Neural crest cell (in vitro differentiated cells): Measurements from ENCODE around the gene NOL11. TPM values are rescaled to one million over a fixed set of nuclear protein-coding genes. Genes with fewer than 3 reads are reported as not detected.
A peak's percentile ranks its signal among the peaks of the same experiment; 100 is the strongest.

ENCODE experiments used
- DNase-seq: peaks from one replicate; pipeline ENCODE4 v3.0.0; 2021; ENCODE audit warnings: low read depth, mixed read lengths, low spot score
- H3K27ac Mint-ChIP-seq: one replicate; pipeline ENCODE4 v1.8.0; 2021; ENCODE audit warnings: mild to moderate bottlenecking, mixed read lengths; ENCODE audit not compliant: unreplicated experiment
- H3K27me3 Mint-ChIP-seq: 2 replicates; pipeline ENCODE4 v1.8.0; 2021; ENCODE audit warnings: low read depth, mild to moderate bottlenecking, mixed read lengths
- H3K36me3 Mint-ChIP-seq: 2 replicates; pipeline ENCODE4 v1.8.0; 2021; ENCODE audit warnings: low read depth, mild to moderate bottlenecking, mixed read lengths
- H3K4me1 Mint-ChIP-seq: 2 replicates; pipeline ENCODE4 v1.8.0; 2021; ENCODE audit warnings: mixed read lengths
- H3K4me3 Mint-ChIP-seq: one replicate; pipeline ENCODE4 v1.8.0; 2021; ENCODE audit warnings: mild to moderate bottlenecking, mixed read lengths
- H3K9me3 Mint-ChIP-seq: 2 replicates; pipeline ENCODE4 v1.8.0; 2021; ENCODE audit warnings: mixed read lengths
- CTCF ChIP-seq: fragments of 200-600 bp; sonication (generic); conservative IDR thresholded peaks from 2 replicates; pipeline ENCODE4 v1.5.0; 2021; ENCODE audit warnings: antibody characterized with exemption, mild to moderate bottlenecking
- total RNA-seq: library from RNA; stranded (reverse); gene quantifications from 2 replicates; pipeline ENCODE4 v1.2.1, GENCODE V29; 2021

NOL11 gene
- total RNA-seq, 1 donor from 2014 or later, result 88.7 TPM

GRCh38 chr17:67685351-67685750, 32.4 kb upstream of the NOL11 start:
- no peak for TF ChIP-seq CTCF
- Mint-ChIP-seq H3K9me3 (no peaks in the 10 kb centered on the region), H3K4me1 (peaks cover 11% of the 10 kb centered on the region), H3K4me3 (no peak overlapping the region), H3K27ac (no peak overlapping the region), H3K36me3 (no peaks in the 10 kb centered on the region), H3K27me3 (no peaks in the 10 kb centered on the region)
- DNase-seq, result no peak

GRCh38 chr17:67686241-67686640, 31.5 kb upstream of the NOL11 start:
- TF ChIP-seq CTCF, result no peak
- no peak for DNase-seq
- Mint-ChIP-seq H3K4me3 (no peak overlapping the region), H3K27me3 (no peaks in the 10 kb centered on the region), H3K4me1 (peaks cover 4% of the 10 kb centered on the region), H3K36me3 (no peaks in the 10 kb centered on the region), H3K27ac (no peak overlapping the region), H3K9me3 (no peaks in the 10 kb centered on the region)

GRCh38 chr17:67687511-67687910, 30.2 kb upstream of the NOL11 start:
- no peak overlapping the region for H3K27ac Mint-ChIP-seq
- no peak for TF ChIP-seq CTCF
- H3K4me3 Mint-ChIP-seq, result no peak overlapping the region
- peaks cover 4% of the 10 kb centered on the region for H3K4me1 Mint-ChIP-seq
- no peaks in the 10 kb centered on the region for H3K27me3 Mint-ChIP-seq
- H3K9me3 Mint-ChIP-seq, result no peaks in the 10 kb centered on the region
- DNase-seq, result no peak
- no peaks in the 10 kb centered on the region for H3K36me3 Mint-ChIP-seq

- Mint-ChIP-seq H3K27me3 (no peaks in the 10 kb centered on the region), H3K27ac (no peak overlapping the region)
- peak; percentile 88 for TF ChIP-seq CTCF
Measured at GRCh38 chr17:67689534-67690177, 28.1 kb upstream of the NOL11 start.

GRCh38 chr17:67693811-67694210, 23.9 kb upstream of the NOL11 start:
- H3K27ac Mint-ChIP-seq, result no peak overlapping the region
- peaks cover 2% of the 10 kb centered on the region for H3K36me3 Mint-ChIP-seq
- H3K4me1 Mint-ChIP-seq, result peaks cover 18% of the 10 kb centered on the region
- no peak for DNase-seq
- no peak overlapping the region for H3K4me3 Mint-ChIP-seq
- no peak for TF ChIP-seq CTCF
- no peaks in the 10 kb centered on the region for H3K9me3 Mint-ChIP-seq
- no peaks in the 10 kb centered on the region for H3K27me3 Mint-ChIP-seq

More at GRCh38 chr17:67689534-67690177, 28.1 kb upstream of the NOL11 start:
- H3K4me1 Mint-ChIP-seq, result peaks cover 4% of the 10 kb centered on the region
- H3K36me3 Mint-ChIP-seq, result peaks cover 2% of the 10 kb centered on the region
- H3K4me3 Mint-ChIP-seq, result no peak overlapping the region
- peak; percentile 62 for DNase-seq
- H3K9me3 Mint-ChIP-seq, result no peaks in the 10 kb centered on the region
